ENCODE measurements around the gene SOCS7.

DNA sequence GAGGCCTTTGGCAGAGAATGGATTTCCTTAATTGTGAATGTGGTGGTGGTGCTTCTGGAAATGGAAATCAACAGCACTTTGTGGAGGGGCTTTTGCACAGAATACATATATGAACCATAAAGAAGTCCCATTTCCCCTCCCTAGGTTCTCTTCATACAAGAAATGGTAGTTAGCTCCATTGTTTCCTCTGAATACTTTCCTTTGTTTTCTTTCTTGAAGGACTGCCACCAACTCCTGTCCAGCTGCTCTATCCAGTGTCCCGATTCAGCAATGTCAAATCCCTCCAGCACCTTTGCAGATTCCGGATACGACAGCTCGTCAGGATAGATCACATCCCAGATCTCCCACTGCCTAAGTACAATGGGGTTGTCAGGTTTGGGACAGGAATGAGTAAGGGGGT, 43.4 kb downstream of the SOCS7 start:
- no peak for TF ChIP-seq GATA2 (IDR thresholded peaks at IDR 0.05; ENCODE audit: low read depth, low read length)
- no peak for TF ChIP-seq GATA3 (IDR thresholded peaks at IDR 0.05; ENCODE audit: low read depth, low read length)

All from SH-SY5Y (cell line).